ENCODE results near the gene EFCAB6. TPM values are rescaled to one million over a fixed set of nuclear protein-coding genes. Genes with fewer than 3 reads are reported as not detected.

EFCAB6 gene
- total RNA-seq, 1 experiment from 2014 or later: not detected

GRCh38 chr22:43795320-43795719 is 16.8 kb downstream of the EFCAB6 start:
- CTCF ChIA-PET: no interaction called here
- TF ChIP-seq CTCF (IDR thresholded peaks at IDR 0.05; ENCODE audit: insufficient read depth in 1 of 2, low read depth in 1 of 2, low read length in 1 of 2, severe bottlenecking in 1 of 2, unreplicated experiment in 1 of 2): no peak
- H3K9me3 Mint-ChIP-seq (ENCODE audit: unreplicated experiment): peaks cover 3% of the 10 kb centered on the region
- no TSS peak for BruUV-seq (replicated peaks)
- H3K9me3 ChIP-seq: no peaks in the 10 kb centered on the region
- peaks cover 16% of the 10 kb centered on the region for H3K27me3 Mint-ChIP-seq (ENCODE audit: insufficient read depth, unreplicated experiment)
- no peaks in the 10 kb centered on the region for H3K36me3 ChIP-seq (ENCODE audit: control insufficient read depth, insufficient read depth, low read length)
- no peak for DNase-seq
- H3K27me3 ChIP-seq (replicated peaks; ENCODE audit: control insufficient read depth, insufficient read depth, low read length): no peaks in the 10 kb centered on the region
- no peaks in the 10 kb centered on the region for H3K4me1 ChIP-seq
- intact Hi-C loops (cut with micrococcal nuclease; ENCODE audit: unreplicated experiment): no loop called here
- POLR2A ChIA-PET: no interaction called here
- no peaks in the 10 kb centered on the region for H3K36me3 Mint-ChIP-seq (ENCODE audit: insufficient read depth, unreplicated experiment)
- no peak overlapping the region for H3K27ac Mint-ChIP-seq (ENCODE audit: unreplicated experiment)
- H3K4me3 Mint-ChIP-seq (ENCODE audit: unreplicated experiment): no peak overlapping the region
- H3K4me3 ChIP-seq (ENCODE audit: low read depth, low read length): no peak overlapping the region
- H3K4me1 Mint-ChIP-seq (ENCODE audit: low read depth, unreplicated experiment): no peaks in the 10 kb centered on the region

- Mint-ChIP-seq H3K4me1 (ENCODE audit: low read depth, unreplicated experiment) (no peaks in the 10 kb centered on the region), H3K27ac (ENCODE audit: unreplicated experiment) (no peak overlapping the region), H3K36me3 (ENCODE audit: insufficient read depth, unreplicated experiment) (no peaks in the 10 kb centered on the region), H3K27me3 (ENCODE audit: insufficient read depth, unreplicated experiment) (peaks cover 14% of the 10 kb centered on the region), H3K9me3 (ENCODE audit: unreplicated experiment) (no peaks in the 10 kb centered on the region), H3K4me3 (ENCODE audit: unreplicated experiment) (no peak overlapping the region)
- no peaks in the 10 kb centered on the region for H3K36me3 ChIP-seq (ENCODE audit: control insufficient read depth, insufficient read depth, low read length)
- no peaks in the 10 kb centered on the region for H3K4me1 ChIP-seq
- H3K4me3 ChIP-seq (ENCODE audit: low read depth, low read length): no peak overlapping the region
- ChIA-PET POLR2A (no interaction called here), CTCF (no interaction called here)
- H3K27me3 ChIP-seq (replicated peaks; ENCODE audit: control insufficient read depth, insufficient read depth, low read length): no peaks in the 10 kb centered on the region
- intact Hi-C loops (cut with micrococcal nuclease; ENCODE audit: unreplicated experiment): no loop called here
- no TSS peak for BruUV-seq (replicated peaks)
- H3K9me3 ChIP-seq: 0 out of 2 replicates have a peak, but pooled peaks cover under 1% of the 10 kb centered on the region
- no peak for TF ChIP-seq CTCF (IDR thresholded peaks at IDR 0.05; ENCODE audit: insufficient read depth in 1 of 2, low read depth in 1 of 2, low read length in 1 of 2, severe bottlenecking in 1 of 2, unreplicated experiment in 1 of 2)
- no peak for DNase-seq
Observed at GRCh38 chr22:43792905-43793304, 19.2 kb downstream of the EFCAB6 start.

GRCh38 chr22:43789452-43789851 is 22.7 kb downstream of the EFCAB6 start:
- ChIA-PET CTCF (no interaction called here), POLR2A (no interaction called here)
- no peaks in the 10 kb centered on the region for H3K36me3 ChIP-seq (ENCODE audit: control insufficient read depth, insufficient read depth, low read length)
- Mint-ChIP-seq H3K9me3 (ENCODE audit: unreplicated experiment) (no peaks in the 10 kb centered on the region), H3K36me3 (ENCODE audit: insufficient read depth, unreplicated experiment) (no peaks in the 10 kb centered on the region), H3K4me1 (ENCODE audit: low read depth, unreplicated experiment) (no peaks in the 10 kb centered on the region), H3K27ac (ENCODE audit: unreplicated experiment) (no peak overlapping the region), H3K27me3 (ENCODE audit: insufficient read depth, unreplicated experiment) (peaks cover 2% of the 10 kb centered on the region), H3K4me3 (ENCODE audit: unreplicated experiment) (no peak overlapping the region)
- no peak for DNase-seq
- no peaks in the 10 kb centered on the region for H3K27me3 ChIP-seq (replicated peaks; ENCODE audit: control insufficient read depth, insufficient read depth, low read length)
- H3K4me1 ChIP-seq: no peaks in the 10 kb centered on the region
- intact Hi-C loops (cut with micrococcal nuclease; ENCODE audit: unreplicated experiment): no loop called here
- TF ChIP-seq CTCF (IDR thresholded peaks at IDR 0.05; ENCODE audit: insufficient read depth in 1 of 2, low read depth in 1 of 2, low read length in 1 of 2, severe bottlenecking in 1 of 2, unreplicated experiment in 1 of 2): no peak
- no peak overlapping the region for H3K4me3 ChIP-seq (ENCODE audit: low read depth, low read length)
- H3K9me3 ChIP-seq: peaks cover 5% of the 10 kb centered on the region; the same call in 1 of the 2 replicates
- BruUV-seq (replicated peaks): no TSS peak

Measured in Caco-2 (cell line).